Activated naive CD8-positive, alpha-beta T cell treated with anti-CD3 and anti-CD28 coated beads, Interleukin-2, amount 50 U/mL, for 16 hours (primary cell): Measurements from ENCODE around the gene SPSB4.
"Not testable (repeated sequence)": the region's sequence is repeated elsewhere in the genome, so short reads cannot be mapped to it uniquely, and the experiment has no call there.

Experiments
- DNase-seq: peaks from one replicate; pipeline ENCODE4 v3.0.0-alpha.2; 2020; ENCODE audit warnings: low read depth, low spot score

SPSB4 gene

DNA sequence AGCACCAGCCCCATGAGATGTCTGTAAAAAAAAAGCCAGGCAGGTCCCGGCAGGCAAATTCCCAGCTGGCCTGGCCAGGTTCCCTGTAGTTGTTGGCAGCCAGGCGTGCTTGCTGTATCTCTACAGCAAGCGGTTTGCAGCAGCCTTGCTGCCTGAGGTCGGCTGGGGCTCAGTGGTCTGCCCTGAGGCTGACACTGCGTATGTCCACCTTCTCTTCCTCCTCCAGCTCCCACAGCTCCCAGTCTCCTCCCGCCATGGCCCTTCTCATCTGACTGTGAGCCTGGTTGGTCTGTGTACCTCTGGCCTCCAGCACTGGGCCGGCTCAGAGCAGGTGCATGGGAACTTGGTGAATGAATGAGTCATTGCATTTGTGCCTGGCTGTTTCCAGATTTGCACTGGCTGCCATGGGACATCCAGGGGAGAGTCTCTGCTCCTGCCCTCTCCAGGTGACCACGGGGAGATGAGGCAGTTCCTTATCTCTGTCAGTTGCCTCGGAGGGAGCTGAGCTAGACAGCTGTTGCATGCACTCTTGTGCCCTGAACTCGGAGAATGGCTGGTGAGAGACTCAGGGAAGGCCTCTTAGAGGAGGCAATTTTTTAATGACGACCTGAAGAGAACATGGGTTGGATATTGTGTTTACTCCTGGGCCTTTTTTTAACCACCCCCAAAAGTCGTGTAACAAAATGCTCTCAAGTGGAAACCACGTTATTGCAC, 43.0 kb downstream of the SPSB4 start:
- DNase-seq, result no peak

DNA sequence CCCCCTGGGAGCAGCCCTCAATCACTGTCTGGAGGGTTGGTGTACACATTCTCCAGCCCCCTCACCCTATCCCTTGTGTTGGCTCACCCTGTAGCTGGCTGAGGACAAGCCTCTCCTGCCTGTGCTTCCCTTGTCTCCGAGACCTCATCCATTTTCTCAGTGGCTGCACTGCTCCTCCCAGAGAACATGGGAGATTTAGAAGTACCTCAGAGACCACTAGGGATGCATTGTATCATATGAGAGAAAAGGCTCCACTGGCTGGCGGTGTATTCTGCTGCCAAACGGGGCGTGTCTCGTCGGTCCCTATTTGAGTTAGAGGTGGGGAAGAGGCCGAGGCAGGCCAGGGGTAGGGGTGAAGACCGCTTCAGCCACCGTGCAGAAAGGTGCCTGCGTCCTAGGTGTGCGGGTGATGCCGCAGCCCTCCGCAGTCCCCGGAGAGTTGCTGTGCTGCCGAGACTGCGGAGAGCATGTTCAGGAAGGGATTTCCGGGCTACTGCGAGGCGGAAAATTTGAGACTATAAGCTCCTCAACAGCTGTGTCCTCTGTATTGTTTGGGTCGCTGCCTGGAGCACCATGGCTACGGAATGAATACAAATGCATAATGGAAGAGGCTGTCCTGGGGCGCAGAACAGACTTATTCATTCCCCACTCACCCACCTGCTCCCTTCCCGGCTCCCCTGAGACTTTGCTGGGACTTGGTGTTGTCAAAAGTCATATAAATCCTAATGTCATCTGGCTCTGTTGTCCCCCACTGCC, 43.8 kb downstream of the SPSB4 start:
- DNase-seq, result no peak

DNA sequence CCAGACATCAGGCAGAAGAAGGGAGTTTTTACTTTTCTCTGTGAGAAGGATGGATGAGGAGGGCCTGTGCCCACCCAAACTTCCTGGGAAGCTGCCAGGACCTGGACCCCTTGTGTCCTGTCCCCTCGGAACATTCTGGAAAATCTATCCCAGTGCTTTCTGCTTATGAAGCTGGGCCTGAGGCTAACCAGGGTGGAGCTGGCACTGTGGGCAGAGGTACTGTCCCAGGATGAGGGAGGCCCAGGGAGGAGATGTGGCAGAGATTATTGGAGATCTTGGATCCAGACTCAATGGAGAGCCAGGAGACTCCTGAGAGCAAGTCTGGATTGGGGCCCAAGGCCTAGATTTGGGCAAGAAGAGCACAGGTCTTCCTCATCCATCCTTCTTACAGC, 44.4 kb downstream of the SPSB4 start:
- no peak for DNase-seq

DNA sequence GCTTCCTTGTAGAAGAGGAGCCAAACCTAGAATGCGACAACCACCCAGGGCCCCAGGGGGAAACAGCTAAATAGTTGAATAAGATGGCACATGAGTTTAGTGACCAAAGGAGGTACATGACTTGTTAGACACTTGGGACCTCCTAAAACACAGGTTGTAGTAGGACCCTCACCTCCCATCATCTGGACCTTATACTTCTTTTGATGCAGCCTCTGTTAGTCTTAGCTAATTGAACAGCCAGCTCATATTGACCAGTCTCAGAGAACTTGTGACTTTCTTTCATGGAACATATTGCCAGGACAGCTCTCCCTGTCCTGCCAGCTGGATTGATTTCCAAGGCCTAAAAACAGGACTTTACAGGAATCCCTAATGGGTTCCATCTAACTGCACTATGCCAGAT, 45.0 kb downstream of the SPSB4 start:
- DNase-seq, result no peak

DNA sequence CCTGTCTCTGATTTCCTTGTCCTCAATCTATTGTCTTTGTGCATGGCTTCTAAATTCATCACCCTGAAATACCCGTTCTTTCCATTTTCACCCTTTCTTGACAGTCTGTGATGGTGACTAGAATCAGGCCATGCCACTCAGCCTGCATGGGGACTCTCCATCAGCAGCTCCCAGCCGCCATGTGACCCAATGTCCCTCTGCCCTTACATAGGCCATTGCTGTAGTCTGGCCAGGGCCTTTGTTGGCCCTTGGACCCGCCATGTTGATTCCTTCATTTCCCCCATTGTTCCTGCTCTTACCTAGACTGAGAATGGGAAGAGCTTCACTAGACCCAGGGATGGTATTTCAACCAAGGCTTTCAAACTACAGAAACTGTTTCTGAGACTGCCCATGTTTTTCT, 45.8 kb downstream of the SPSB4 start:
- no peak for DNase-seq

DNA sequence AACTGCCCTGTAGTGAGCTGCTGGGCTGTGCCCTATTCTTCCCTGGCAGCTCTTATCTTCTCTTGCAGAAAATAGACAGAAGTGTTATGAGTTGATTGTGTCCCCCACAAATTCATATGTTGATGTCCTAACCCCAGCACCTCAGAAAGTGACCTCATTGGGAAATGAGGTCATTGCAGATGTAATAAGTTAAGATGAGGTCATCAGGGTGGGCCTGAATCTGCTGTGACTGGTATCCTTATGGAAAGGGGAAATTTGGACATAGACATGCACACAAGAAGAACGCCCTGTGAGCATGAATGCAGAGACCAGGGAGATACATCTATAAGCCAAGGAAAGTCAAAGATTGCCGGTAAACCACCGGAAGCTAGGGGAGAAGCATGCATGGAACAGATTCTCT, 49.0 kb downstream of the SPSB4 start:
- DNase-seq, result no peak

DNA sequence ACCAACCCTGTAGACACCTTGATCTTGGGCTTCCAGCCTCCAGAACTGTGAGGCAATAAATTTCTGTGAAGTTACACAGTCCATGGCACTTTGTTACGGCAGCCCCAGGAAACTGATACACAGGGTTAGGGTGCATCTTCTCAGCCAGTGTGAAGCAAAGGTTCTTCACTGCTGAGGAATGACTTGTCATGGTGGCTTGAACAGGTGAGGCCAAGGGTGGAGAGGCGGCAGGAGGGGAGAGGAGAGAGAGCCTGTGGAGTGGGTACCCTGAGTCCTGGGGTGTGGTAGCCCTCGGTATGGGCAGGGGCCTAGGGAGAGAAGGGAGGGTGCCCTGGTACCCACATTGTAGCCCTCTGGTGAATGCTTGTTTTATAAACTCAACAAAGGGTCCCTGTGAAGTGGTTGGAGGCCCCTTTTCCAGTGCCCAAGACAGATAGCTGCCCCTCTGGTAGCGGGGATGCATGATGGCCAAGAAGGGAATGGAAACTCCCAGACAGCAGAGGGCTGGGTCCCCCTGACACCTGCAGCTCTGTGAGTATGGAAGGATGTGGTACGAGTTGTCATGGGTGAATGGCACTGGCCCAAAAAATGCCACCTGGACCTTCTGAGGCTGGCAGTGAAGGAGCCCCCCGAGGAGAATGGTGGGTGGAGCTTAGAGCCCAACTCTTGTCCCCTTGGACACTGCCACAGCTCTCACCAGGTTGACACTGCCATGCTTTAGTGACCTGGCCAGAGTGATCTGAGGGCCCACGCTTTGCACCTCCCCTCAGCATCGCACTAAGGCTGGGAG, 49.6 kb downstream of the SPSB4 start:
- no peak for DNase-seq

DNA sequence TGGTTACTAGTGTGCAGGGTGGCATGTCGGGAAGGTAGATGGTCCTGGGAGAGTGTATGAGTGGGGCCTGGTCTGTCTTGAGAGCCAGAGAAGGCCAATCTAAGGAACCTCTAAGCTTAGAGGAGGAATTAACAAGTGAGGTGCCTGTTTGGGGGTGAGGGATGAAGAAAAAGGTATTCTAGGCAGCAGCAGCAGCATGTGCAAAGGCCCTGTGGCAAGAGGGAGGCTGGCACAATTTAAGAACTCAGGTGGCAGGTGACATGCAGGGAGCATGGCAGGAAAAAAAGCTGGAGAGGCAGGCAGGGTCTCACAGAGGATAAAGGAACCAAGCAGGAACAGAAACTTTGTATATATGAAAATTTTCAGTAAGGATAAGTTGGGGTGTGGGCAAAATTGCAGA, 51.2 kb downstream of the SPSB4 start:
- DNase-seq, result no peak

DNA sequence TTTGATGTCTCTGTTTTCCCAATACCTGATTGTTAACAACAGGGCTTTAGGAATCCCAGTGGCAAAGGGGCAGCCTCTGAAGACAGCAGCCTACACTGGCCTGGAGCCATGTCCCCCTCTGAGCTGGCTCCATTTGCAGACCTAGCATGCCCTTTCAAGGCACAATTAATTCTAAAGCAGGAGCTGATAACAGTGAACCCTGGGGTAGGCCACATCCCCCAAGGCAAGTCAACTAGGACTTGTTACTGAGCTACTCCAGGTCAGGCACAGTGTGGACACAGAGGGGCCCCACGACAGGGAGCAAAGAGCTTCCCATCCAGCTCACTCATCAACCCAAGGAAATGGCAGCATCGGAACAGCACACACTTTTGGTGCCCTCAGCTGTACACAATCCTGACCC, 51.9 kb downstream of the SPSB4 start:
- no peak for DNase-seq

DNA sequence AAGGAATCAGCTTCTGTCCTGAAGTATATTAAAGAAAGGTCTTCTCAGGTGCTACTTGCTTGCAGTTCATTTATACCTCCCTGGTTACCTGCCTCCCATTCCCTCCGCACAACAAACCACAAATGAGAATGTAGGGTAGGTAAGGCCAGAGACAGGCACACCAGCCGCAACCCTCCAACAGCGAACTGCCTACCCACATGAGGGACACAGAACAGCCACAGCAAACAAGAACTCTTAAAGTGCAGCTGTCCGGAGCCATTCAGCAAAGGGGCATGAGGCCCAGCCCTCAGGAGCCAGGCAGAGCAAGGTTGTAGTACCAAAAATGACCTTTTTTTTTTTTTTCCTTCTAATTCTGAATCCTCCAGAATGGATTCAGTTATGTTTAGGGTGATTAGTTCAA, 52.4 kb downstream of the SPSB4 start:
- DNase-seq, result no peak

DNA sequence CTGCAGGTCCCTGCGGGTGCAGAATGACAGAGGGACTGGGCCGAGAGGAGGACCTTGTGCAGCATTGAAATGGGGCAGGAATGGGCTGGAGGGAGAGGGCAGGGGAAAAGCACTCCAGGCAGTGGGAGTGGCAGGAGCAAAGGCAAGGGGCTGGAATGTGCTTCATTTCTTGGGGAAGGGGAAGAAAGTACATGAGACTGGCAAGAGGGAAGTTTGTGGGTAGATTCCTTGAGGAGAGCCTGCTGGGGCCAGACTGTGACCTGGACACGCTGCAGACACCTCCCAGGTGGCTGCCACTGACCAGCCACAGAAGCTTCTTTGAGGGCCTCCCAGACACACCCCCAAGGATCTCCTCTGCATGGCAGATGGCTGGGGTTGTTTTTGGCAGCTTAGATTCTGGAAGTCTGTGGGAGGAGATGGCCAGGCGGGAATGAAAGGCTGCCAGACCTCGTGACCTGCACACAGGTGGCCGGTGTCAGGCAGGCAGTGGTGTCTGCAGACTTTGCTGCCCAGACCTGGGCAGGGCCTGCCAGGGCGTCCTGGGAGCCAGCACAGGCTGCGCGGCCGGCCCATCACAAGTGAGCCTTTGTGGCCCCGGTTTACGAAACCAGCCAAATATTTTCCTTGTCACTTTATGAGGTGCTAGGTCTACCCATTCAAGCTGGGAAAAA, 53.1 kb downstream of the SPSB4 start:
- no peak for DNase-seq

DNA sequence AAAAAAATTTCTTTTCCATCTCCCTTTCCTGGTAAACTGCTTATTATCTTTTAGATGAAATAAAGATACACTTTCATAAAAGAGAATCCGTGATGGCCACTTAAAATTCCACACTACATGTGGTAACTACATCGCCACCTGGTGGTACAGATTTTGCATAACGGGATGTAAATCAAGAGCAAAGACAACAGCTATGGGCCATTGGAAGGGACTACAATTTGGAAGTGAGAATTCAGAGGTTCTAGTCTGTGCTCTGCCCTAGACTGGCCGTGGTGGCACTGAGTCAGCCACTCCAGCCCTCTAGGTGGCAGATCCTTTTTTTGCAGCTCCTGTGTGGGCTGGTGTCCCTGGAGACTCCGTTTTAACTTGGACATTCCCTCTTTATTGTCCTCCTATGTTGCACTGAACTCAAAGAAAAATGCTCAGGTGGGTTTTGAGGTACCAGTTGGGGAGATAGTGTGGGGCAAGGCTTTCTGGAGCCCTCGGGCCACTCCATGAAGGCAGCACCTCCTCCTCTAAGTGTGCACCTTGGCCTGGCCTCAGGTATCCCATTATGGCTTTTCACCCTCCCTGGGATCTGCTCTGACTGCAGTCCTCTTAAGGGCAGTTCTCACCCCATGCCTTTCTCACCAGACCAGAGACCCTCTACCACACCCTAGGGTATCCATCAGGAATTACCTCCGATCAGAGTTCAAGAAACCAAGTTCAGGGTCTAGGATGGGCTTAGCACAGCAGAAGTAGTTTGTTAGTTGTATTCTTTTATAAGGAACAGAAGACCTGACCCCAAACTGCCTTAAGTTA, 54.9 kb downstream of the SPSB4 start:
- peak; percentile 14 for DNase-seq

DNA sequence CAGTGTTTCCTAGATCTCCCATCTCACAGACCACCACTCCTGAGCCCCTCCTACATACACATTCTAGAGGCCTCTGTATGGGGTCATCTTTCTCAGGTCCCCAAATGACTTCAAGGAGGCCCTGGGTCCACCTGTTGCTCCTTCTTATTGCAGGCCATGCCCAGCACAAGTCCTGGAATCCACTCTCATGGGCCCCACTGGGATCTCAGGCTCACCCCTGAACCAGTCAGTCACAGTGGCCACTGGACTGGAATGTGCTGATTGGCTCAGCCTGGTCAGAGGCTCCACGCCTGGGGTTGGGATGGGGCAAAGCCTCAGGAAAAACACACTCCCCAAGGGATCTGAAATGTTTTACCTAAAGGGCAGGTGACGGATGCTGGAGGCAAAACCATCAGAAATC, 55.7 kb downstream of the SPSB4 start:
- DNase-seq, result no peak

DNA sequence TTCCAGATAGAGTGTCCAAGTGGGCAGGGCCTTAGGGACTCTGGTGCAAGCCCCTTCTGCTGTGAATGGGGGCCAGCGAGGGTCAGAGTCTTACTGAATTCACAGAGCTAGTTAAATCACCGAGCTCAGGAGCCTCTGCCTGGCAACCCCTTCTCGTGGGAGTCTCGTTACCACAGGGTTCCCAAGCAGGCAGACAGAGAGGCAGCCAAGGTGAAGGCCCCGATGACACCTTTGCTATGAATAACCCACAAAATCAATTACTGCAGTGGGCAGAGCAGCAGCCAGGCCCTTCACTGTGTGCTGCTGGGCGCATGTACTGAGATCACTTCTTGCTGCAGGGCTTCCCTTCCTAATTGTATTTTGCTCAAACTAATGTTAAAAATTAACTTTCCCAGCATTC, 56.9 kb downstream of the SPSB4 start:
- DNase-seq, result no peak

DNA sequence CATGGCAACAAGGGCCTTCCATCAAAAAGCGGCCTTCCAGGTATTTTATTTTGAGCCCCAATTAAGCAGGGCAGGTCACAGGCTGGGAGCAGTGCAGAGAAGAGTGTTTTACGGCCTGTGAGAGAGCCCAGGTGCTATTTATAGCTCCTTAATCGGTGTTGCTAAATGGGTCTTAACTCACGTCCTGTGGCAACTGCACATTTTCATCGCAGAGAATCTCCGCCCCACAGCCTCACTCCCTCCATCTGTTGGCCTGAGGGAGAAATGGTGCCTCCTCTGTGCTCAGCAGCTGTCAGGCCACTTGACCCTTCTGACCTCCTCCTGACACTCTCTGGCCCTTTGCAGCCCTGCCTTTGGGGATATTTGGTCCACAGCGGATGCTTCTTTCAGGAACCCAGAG, 58.6 kb downstream of the SPSB4 start:
- DNase-seq, result no peak

DNA sequence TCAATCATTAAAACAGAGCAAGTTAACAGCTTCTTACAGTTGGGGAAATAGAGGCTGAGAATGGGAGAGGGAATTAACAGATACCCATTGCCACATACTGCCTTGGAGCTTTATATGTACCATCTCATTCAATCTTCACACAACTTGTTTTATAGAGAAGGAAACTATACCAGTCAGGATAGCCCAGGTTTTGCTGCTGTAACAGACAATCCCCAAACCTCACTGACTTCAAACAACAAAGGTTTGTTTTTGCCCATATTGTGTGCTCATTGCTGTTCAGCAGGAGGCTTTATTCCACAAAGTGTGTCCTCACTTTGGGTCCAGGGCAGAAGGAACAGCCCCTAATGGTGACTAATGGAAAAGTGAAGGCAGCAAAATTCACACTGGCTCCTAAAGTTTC, 59.2 kb downstream of the SPSB4 start:
- no peak for DNase-seq

DNA sequence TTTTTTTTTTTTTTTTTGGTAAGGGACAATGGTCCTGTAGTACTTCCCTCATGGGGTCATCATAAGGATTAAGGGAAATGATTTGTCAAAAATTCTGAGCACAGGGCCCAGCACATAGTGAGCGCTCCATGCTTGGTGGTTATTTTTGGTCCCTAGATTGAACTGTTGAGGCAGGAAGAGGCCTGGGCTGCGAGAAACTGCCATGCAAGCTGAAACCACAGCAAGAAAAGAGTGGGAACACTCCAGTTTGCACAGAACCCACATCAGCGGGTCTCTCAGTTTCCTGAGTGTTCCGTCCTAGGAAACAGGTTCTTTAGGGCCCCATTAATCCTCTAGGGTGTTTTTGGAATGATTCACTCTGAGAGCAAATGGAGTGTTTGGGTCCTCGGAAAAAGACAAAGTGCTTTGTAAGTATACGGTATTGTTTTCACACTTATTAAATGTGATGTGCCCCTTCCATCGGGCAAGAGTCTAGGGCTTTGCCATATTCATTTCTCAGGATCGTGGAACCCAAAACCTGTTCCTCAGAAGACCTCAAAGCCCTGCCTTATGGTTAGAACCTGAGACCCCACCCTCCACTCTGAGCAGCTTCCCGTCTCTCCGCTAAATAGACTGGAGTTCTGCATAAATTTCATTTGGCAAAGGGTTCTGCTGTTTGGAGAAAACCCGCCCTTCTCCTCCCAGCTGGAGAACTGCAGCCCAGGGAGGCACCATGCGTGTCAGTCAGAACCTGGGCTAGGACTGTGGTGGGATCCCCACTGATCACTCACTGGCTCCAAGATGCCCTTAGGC, 60.4 kb downstream of the SPSB4 start:
- no peak for DNase-seq

DNA sequence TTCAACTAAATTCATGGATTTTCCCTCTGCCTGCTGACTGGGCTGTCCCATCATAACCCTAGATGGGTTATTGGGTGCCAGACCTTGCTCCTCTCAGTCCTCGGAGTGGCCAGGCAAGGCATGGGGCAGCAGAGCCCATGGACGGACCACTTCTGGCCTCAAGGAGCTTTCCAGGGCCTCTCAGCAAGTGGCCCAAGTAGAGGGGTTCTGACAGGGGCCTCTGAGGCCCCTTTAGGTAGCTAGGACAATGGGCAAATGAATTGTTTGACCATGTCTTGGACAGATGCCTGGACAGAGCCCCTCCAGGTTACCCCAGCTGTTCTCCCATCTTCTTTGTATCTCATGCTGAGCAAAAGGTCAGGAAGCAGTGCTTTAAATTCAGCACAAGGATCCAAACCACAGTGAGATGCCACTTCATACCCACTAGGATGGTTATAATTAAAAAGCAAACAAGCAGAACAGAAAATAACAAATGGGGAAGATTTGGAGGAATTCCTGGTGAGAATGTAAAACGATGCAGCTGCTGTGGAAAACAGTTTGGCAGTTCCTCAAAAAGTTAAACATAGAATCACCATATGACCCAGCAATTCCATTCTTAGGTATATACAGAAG, 61.6 kb downstream of the SPSB4 start:
- DNase-seq, result no peak

DNA sequence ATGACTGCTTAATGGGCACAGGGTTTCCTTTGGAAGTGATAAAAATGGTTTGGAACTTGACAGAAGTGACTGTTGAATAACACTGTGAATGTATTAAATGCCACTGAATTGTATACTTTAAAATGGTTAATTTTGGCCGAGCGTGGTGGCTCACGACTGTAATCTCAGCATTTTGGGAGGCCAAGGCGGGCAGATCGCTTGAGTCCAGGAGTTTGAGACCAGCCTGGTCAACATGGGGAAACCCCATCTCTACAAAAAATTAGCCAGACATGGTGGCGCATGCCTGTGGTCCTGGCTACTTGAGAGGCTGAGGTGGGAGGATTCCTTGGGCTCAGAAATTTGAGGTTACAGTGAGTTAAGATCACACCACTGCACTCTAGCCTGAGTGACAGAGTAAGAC, 62.5 kb downstream of the SPSB4 start:
- DNase-seq, result not testable (repeated sequence)

DNA sequence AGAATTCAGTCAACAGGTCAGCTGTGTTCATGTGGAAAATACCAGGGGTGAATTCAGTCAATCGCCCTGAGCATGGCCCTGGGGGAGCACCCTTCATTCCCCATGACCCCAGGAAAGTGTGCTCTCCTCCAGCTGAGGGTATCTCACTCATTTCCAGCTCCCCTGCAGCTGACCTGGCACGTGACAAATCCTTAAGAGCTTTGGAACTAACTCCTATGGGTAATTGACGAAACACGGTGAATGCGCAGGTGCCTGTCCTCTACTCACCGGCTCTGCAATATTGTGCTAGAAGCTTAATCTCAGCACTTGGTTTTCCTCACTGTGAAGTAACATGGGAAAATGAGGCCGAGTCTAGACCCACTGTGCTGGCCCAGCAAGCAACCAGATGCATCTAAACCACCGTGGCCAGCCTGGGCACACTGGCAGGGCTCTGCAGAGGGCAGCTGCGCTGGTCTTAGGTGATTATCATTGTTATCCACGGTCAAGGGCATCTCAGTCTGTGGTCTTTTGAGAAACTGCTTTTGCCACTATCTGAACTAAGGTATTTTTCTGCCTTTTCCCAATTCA, 63.1 kb downstream of the SPSB4 start:
- DNase-seq, result no peak
